ENCODE data around the gene TRAK1. TPM values are rescaled to one million over a fixed set of nuclear protein-coding genes. Genes with fewer than 3 reads are reported as not detected.

Gene TRAK1
- total and polyA plus RNA-seq, 10 of the 15 experiments (the other 5 are each of a cell fraction or from before 2014, with no cell fraction given) = 6.6 to 46.2 (median 23.7) TPM

DNA sequence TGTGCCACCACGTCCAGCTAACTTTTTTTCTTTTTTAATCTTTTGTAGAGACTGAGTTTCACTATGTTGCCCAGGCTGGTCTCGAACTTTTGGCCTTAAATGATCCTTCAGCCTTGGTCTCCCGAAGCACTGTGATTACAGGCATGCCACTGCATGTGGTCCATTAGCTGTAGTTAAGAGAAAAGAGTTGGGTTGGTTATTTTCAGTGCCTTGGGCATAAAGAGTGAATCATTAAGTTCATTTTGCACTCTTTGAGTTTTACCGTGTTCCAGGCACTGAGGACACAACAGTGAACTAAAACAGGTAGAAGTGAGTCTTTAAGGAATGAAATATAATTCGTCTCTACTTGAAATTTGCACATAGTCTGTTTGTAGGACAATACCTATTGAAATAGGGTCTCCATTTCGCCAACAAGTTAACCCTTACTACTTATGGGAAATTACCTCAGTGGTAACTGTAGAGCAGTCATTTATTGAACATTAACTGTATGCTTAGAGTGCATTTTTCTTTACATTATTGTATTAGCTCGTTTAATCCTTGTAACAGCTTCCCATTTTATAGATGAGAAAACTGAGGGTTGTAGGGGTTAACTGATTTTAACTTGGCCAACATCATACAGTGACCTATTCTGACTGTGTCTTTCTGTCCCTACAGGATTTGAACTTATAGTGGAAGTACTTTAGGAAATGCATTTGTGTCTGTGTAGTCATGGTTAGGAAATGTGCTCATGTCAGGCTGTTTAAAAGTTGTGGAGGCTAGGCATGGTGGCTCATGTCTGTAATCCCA is 22.7 kb upstream of the TRAK1 start (continued):
- TF ChIP-seq STAT1 (conservative IDR thresholded peaks at IDR 0.05) (no peak), SMAD1 (IDR thresholded peaks at IDR 0.05; ENCODE audit: low read depth, partially characterized antibody) (no peak), HDGF (IDR thresholded peaks at IDR 0.05) (no peak), CREM (IDR thresholded peaks at IDR 0.05; ENCODE audit: low read depth) (no peak)
- TF ChIP-seq, protein P1, sequence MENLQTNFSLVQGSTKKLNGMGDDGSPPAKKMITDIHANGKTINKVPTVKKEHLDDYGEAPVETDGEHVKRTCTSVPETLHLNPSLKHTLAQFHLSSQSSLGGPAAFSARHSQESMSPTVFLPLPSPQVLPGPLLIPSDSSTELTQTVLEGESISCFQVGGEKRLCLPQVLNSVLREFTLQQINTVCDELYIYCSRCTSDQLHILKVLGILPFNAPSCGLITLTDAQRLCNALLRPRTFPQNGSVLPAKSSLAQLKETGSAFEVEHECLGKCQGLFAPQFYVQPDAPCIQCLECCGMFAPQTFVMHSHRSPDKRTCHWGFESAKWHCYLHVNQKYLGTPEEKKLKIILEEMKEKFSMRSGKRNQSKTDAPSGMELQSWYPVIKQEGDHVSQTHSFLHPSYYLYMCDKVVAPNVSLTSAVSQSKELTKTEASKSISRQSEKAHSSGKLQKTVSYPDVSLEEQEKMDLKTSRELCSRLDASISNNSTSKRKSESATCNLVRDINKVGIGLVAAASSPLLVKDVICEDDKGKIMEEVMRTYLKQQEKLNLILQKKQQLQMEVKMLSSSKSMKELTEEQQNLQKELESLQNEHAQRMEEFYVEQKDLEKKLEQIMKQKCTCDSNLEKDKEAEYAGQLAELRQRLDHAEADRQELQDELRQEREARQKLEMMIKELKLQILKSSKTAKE (IDR thresholded peaks at IDR 0.05; ENCODE audit: low read depth, poor library complexity, severe bottlenecking) = no peak
- TF ChIP-seq, protein P2, sequence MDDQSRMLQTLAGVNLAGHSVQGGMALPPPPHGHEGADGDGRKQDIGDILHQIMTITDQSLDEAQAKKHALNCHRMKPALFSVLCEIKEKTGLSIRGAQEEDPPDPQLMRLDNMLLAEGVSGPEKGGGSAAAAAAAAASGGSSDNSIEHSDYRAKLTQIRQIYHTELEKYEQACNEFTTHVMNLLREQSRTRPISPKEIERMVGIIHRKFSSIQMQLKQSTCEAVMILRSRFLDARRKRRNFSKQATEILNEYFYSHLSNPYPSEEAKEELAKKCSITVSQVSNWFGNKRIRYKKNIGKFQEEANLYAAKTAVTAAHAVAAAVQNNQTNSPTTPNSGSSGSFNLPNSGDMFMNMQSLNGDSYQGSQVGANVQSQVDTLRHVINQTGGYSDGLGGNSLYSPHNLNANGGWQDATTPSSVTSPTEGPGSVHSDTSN (IDR thresholded peaks at IDR 0.05; ENCODE audit: insufficient replicate concordance, low read depth, low read length) = no peak

DNA sequence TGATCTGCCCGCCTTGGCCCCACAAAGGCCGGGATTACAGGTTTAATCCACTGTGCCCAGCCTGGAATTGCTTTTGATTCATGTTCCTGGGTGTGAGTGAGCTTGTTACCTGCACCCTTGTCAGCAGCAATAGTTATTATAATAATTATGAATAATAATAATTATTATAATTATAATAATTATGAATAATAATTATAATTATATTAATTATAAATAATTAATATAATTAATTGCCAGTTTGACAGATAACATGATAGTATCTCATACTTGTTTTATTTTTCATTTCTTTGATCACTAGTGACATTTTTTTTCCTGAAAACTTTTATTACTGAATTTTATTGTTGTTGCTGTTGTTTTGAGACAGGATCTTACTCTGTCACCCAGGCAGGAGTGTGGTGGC is 21.1 kb upstream of the TRAK1 start:
- Histone ChIP-seq H3K36me3 (ENCODE audit: control insufficient read depth in 2 of 2, insufficient read depth in 2 of 2, low read length in 1 of 2) (peaks cover 0 to 3% of the 10 kb centered on the region in 2 experiments; a peak in 1 of 4 replicates), H3K27me3 (replicated peaks in 1 of 2; ENCODE audit: control insufficient read depth in 2 of 2, insufficient read depth in 2 of 2, low read length in 1 of 2) (no peaks in the 10 kb centered on the region), H3K4me1 (ENCODE audit: control insufficient read depth, insufficient read depth, low read length) (peaks cover 44% of the 10 kb centered on the region), H3K4me3 (no peak overlapping the region), H2AFZ (ENCODE audit: control insufficient read depth, low read depth, low read length) (no peak overlapping the region), H3K79me2 (ENCODE audit: control insufficient read depth, insufficient read depth, low read length) (peaks cover 84% of the 10 kb centered on the region), H3K27ac (ENCODE audit: control insufficient read depth, insufficient read depth) (no peak overlapping the region), H3K4me2 (ENCODE audit: control insufficient read depth, insufficient read depth) (no peak overlapping the region), H4K20me1 (ENCODE audit: control insufficient read depth, insufficient read depth) (peaks cover 5% of the 10 kb centered on the region), H3K9ac (ENCODE audit: control insufficient read depth, insufficient read depth, low read length) (no peak overlapping the region), H3K9me3 (replicated peaks; ENCODE audit: control insufficient read depth, insufficient read depth, low read length) (no peaks in the 10 kb centered on the region)
- FAIRE-seq (no peak), ATAC-seq (no peak), DNase-seq (ENCODE audit: low read depth, low spot score) (no peak)
- RAD21 ChIA-PET (ENCODE audit: unreplicated experiment) = no interaction called here
- BruUV-seq (replicated peaks) = no TSS peak
- POLR2A ChIA-PET = no interaction called here
- 100% methylated on average over 2 of the region's 2 CpGs for WGBS (ENCODE audit: insufficient coverage, insufficient replicate concordance, low lambda C conversion rate, missing lambda C conversion rate)
- SMC1A ChIA-PET (ENCODE audit: uncharacterized antibody, unreplicated experiment) = no interaction called here
- CTCF ChIA-PET = no interaction called here
- in situ Hi-C loops (cut with MboI) = no loop called here
- intact Hi-C loops (cut with micrococcal nuclease; ENCODE audit: unreplicated experiment) = no loop called here
- TF ChIP-seq, protein P3, sequence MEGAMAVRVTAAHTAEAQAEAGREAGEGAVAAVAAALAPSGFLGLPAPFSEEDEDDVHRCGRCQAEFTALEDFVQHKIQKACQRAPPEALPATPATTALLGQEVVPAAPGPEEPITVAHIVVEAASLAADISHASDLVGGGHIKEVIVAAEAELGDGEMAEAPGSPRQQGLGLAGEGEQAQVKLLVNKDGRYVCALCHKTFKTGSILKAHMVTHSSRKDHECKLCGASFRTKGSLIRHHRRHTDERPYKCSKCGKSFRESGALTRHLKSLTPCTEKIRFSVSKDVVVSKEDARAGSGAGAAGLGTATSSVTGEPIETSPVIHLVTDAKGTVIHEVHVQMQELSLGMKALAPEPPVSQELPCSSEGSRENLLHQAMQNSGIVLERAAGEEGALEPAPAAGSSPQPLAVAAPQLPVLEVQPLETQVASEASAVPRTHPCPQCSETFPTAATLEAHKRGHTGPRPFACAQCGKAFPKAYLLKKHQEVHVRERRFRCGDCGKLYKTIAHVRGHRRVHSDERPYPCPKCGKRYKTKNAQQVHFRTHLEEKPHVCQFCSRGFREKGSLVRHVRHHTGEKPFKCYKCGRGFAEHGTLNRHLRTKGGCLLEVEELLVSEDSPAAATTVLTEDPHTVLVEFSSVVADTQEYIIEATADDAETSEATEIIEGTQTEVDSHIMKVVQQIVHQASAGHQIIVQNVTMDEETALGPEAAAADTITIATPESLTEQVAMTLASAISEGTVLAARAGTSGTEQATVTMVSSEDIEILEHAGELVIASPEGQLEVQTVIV (IDR thresholded peaks at IDR 0.05; ENCODE audit: borderline replicate concordance, partially characterized antibody) = no peak
- TF ChIP-seq BCL11A (IDR thresholded peaks at IDR 0.05; ENCODE audit: low read depth, low read length) = no peak
- no peak for TF ChIP-seq LARP7 (IDR thresholded peaks at IDR 0.05)
- no peak for TF ChIP-seq RFX5 (IDR thresholded peaks at IDR 0.05; ENCODE audit: low read depth, low read length)
- TF ChIP-seq, protein P4, sequence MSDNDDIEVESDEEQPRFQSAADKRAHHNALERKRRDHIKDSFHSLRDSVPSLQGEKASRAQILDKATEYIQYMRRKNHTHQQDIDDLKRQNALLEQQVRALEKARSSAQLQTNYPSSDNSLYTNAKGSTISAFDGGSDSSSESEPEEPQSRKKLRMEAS (IDR thresholded peaks at IDR 0.05; ENCODE audit: low read depth, low read length) = no peak
- TF ChIP-seq, protein P5, sequence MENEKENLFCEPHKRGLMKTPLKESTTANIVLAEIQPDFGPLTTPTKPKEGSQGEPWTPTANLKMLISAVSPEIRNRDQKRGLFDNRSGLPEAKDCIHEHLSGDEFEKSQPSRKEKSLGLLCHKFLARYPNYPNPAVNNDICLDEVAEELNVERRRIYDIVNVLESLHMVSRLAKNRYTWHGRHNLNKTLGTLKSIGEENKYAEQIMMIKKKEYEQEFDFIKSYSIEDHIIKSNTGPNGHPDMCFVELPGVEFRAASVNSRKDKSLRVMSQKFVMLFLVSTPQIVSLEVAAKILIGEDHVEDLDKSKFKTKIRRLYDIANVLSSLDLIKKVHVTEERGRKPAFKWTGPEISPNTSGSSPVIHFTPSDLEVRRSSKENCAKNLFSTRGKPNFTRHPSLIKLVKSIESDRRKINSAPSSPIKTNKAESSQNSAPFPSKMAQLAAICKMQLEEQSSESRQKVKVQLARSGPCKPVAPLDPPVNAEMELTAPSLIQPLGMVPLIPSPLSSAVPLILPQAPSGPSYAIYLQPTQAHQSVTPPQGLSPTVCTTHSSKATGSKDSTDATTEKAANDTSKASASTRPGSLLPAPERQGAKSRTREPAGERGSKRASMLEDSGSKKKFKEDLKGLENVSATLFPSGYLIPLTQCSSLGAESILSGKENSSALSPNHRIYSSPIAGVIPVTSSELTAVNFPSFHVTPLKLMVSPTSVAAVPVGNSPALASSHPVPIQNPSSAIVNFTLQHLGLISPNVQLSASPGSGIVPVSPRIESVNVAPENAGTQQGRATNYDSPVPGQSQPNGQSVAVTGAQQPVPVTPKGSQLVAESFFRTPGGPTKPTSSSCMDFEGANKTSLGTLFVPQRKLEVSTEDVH (IDR thresholded peaks at IDR 0.05; ENCODE audit: low read depth, partially characterized antibody) = no peak
- TF ChIP-seq RUNX3 (IDR thresholded peaks at IDR 0.05; ENCODE audit: low read length) = no peak
- no peak for TF ChIP-seq ZNF622 (IDR thresholded peaks at IDR 0.05)

Measured in GM12878 (cell line).